ENCODE results near the gene CEP290. TPM values are rescaled to one million over a fixed set of nuclear protein-coding genes. Genes with fewer than 3 reads are reported as not detected.

CEP290 gene
- total RNA-seq, 1 experiment from 2014 or later, result 12.8 TPM

DNA sequence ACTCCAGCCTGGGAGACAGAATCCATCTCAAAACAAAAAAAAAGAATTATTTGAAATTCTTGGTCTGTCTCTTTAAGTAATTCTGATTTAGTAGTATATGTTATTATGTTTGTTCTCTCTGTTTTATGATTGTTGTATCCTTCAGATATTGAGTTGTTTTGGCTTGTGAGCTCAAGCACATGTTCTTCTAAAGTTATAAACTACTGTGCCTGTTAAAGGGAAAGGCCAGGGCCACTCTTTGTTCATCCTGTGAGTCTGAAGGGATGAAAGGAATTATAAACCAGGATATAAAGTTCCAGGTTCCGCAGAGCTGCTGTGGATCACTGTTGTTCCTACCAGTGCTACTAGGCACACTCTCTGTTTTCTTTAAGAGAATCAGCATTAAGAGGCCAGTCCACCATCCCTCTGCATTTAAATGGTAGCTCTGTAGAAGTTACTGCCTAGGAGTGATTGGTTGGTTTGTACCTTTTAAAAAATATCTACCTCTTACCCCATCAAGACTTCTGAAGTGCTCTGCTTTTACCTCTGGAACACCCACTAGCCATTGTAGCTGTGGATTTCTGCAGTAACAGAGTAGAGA is 14.3 kb upstream of the CEP290 start:
- Histone ChIP-seq H3K9me3 (ENCODE audit: control insufficient read depth, low read depth, low read length) (no peaks in the 10 kb centered on the region), H3K27ac (ENCODE audit: insufficient read length, low read depth, low read length) (no peak overlapping the region), H3T11ph (ENCODE audit: low read length) (no peak overlapping the region), H4K20me1 (ENCODE audit: control insufficient read depth, insufficient read depth, insufficient read length) (no peaks in the 10 kb centered on the region), H2BK120ac (ENCODE audit: low read depth, low read length, poor library complexity, severe bottlenecking) (no peak overlapping the region), H2AFZ (ENCODE audit: low read length) (no peak overlapping the region), H3K4me2 (ENCODE audit: insufficient read depth, insufficient read length, low read length) (no peak overlapping the region), H2BK15ac (ENCODE audit: low read depth, low read length) (no peak overlapping the region), H3K27me3 (ENCODE audit: insufficient read depth, low read length) (no peaks in the 10 kb centered on the region), H3K4ac (ENCODE audit: low read depth, low read length) (no peak overlapping the region), H3K56ac (ENCODE audit: insufficient read length, low read depth, low read length) (no peak overlapping the region), H3K18ac (ENCODE audit: insufficient read length, low read depth, low read length) (no peak overlapping the region), H2BK20ac (ENCODE audit: low read depth, low read length, poor library complexity, severe bottlenecking) (no peak overlapping the region), H3K79me1 (ENCODE audit: insufficient read depth, low read depth, low read length, poor library complexity, severe bottlenecking) (no peaks in the 10 kb centered on the region), H4K8ac (replicated peaks; ENCODE audit: insufficient read length, low read depth, low read length) (no peak overlapping the region), H3K23ac (ENCODE audit: insufficient read length, low read depth, low read length) (no peak overlapping the region), H3K9ac (ENCODE audit: extremely low read depth, insufficient read length, low read length) (no peak overlapping the region), H3K23me2 (ENCODE audit: insufficient read length, low read depth, low read length, poor library complexity, severe bottlenecking) (no peaks in the 10 kb centered on the region), H2BK12ac (ENCODE audit: insufficient read length, low read depth, low read length) (no peak overlapping the region), H2AK5ac (ENCODE audit: insufficient read length, low read length) (no peak overlapping the region), H2BK5ac (ENCODE audit: insufficient read length, low read length) (no peak overlapping the region), H4K5ac (ENCODE audit: insufficient read length, low read depth, low read length) (no peak overlapping the region), H4K91ac (ENCODE audit: insufficient read length, low read depth, low read length) (no peak overlapping the region), H3K79me2 (ENCODE audit: insufficient read depth, low read length) (no peaks in the 10 kb centered on the region), H3K14ac (ENCODE audit: insufficient read depth, low read length) (no peak overlapping the region), H3K4me1 (ENCODE audit: insufficient read depth, low read length) (peaks cover 2% of the 10 kb centered on the region; the same call in 1 of the 2 replicates)
- H3K27me3 Mint-ChIP-seq (ENCODE audit: low read depth), result no peaks in the 10 kb centered on the region
- no CpG with 5 or more reads among the region's 1 CpG for WGBS (ENCODE audit: extremely low coverage, insufficient read length, low lambda C conversion rate)
- H3K4me3 Mint-ChIP-seq, result no peak overlapping the region
- no peak for DNase-seq
- TF ChIP-seq, protein P1, sequence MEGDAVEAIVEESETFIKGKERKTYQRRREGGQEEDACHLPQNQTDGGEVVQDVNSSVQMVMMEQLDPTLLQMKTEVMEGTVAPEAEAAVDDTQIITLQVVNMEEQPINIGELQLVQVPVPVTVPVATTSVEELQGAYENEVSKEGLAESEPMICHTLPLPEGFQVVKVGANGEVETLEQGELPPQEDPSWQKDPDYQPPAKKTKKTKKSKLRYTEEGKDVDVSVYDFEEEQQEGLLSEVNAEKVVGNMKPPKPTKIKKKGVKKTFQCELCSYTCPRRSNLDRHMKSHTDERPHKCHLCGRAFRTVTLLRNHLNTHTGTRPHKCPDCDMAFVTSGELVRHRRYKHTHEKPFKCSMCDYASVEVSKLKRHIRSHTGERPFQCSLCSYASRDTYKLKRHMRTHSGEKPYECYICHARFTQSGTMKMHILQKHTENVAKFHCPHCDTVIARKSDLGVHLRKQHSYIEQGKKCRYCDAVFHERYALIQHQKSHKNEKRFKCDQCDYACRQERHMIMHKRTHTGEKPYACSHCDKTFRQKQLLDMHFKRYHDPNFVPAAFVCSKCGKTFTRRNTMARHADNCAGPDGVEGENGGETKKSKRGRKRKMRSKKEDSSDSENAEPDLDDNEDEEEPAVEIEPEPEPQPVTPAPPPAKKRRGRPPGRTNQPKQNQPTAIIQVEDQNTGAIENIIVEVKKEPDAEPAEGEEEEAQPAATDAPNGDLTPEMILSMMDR (conservative IDR thresholded peaks at IDR 0.05), result no peak
- peak overlapping the region; percentile 61 to 68 (median 65); a peak in 4 of 7 replicates for H3K27ac Mint-ChIP-seq
- peaks cover 31 to 38% of the 10 kb centered on the region in 2 experiments for H3K4me1 Mint-ChIP-seq
- H3K9me3 Mint-ChIP-seq, result no peaks in the 10 kb centered on the region
- H3K36me3 Mint-ChIP-seq (ENCODE audit: insufficient read depth in 1 of 3, low read depth in 3 of 3), result peaks cover 0 to 9% (median 0%) of the 10 kb centered on the region in 3 experiments; a peak in 1 of 7 replicates

Measured in H9 (cell line).